Activated CD4-positive, alpha-beta memory T cell treated with anti-CD3 and anti-CD28 coated beads, Interleukin-2, amount 10 ng/mL, durations not matched to agents 7 days and 5 days (primary cell): Measurements from ENCODE around the gene TANGO6. TPM values are rescaled to one million over a fixed set of nuclear protein-coding genes. Genes with fewer than 3 reads are reported as not detected.

Source experiments
- CTCF ChIA-PET: fragments of 350-600 bp; sonication (Branson Sonifier 250); formaldehyde crosslinking; loops from one replicate; lab custom pipeline; 2021; ENCODE audit warnings: antibody characterized with exemption, inconsistent platforms; lab: Charles Lee
- POLR2A ChIA-PET: fragments of 350-600 bp; sonication (Branson Sonifier 250); formaldehyde crosslinking; loops from one replicate; lab custom pipeline; 2021; ENCODE audit warnings: antibody characterized with exemption; lab: Charles Lee
- DNase-seq: peaks from one replicate; pipeline ENCODE4 v3.0.0-alpha.2; 2020
- H3K27ac Mint-ChIP-seq: one replicate; pipeline ENCODE4 v1.8.0; 2021; ENCODE audit warnings: mild to moderate bottlenecking, mixed read lengths
- H3K27me3 Mint-ChIP-seq: one replicate; pipeline ENCODE4 v1.8.0; 2021; ENCODE audit warnings: mixed read lengths
- H3K36me3 Mint-ChIP-seq: one replicate; pipeline ENCODE4 v1.8.0; 2021; ENCODE audit warnings: low read depth, mixed read lengths
- H3K4me1 Mint-ChIP-seq: one replicate; pipeline ENCODE4 v1.8.0; 2021; ENCODE audit warnings: mixed read lengths
- H3K4me3 Mint-ChIP-seq: one replicate; pipeline ENCODE4 v1.8.0; 2021; ENCODE audit warnings: mild to moderate bottlenecking, mixed read lengths
- H3K9me3 Mint-ChIP-seq: one replicate; pipeline ENCODE4 v1.8.0; 2021; ENCODE audit warnings: mixed read lengths
- total RNA-seq, 2 experiments: library from RNA; stranded (reverse); gene quantifications; one replicate each; pipeline ENCODE4 v1.2.3, GENCODE V29; 2021

The TANGO6 gene
- total RNA-seq, 2 experiments from 2014 or later, result 20.7 to 22.3 TPM

GRCh38 chr16:69017036-69017783 lies 173.9 kb downstream of the TANGO6 start:
- ChIA-PET POLR2A (no interaction called here), CTCF (no interaction called here)
- H3K4me1 Mint-ChIP-seq, result peaks cover 4% of the 10 kb centered on the region
- H3K36me3 Mint-ChIP-seq, result peaks cover 5% of the 10 kb centered on the region
- H3K27me3 Mint-ChIP-seq, result no peaks in the 10 kb centered on the region
- no peak for DNase-seq
- H3K9me3 Mint-ChIP-seq, result no peaks in the 10 kb centered on the region
- no peak overlapping the region for H3K4me3 Mint-ChIP-seq
- H3K27ac Mint-ChIP-seq, result no peak overlapping the region

- Mint-ChIP-seq H3K4me3 (no peak overlapping the region), H3K4me1 (peaks cover 4% of the 10 kb centered on the region), H3K27me3 (no peaks in the 10 kb centered on the region), H3K36me3 (peaks cover 5% of the 10 kb centered on the region), H3K27ac (no peak overlapping the region), H3K9me3 (no peaks in the 10 kb centered on the region)
- ChIA-PET CTCF (interaction anchor here (1.0 kb wide), 1 partner anchor 104 kb away, joined by 3 read pairs; no protein-coding TSS in a partner anchor), POLR2A (no interaction called here)
- DNase-seq, result no peak
Measured at GRCh38 chr16:69019811-69020210, 176.5 kb downstream of the TANGO6 start.

GRCh38 chr16:69029121-69029520 lies 185.8 kb downstream of the TANGO6 start:
- CTCF ChIA-PET, result no interaction called here
- Mint-ChIP-seq H3K4me3 (no peak overlapping the region), H3K9me3 (no peaks in the 10 kb centered on the region), H3K36me3 (no peaks in the 10 kb centered on the region), H3K27ac (no peak overlapping the region), H3K4me1 (no peaks in the 10 kb centered on the region), H3K27me3 (no peaks in the 10 kb centered on the region)
- DNase-seq, result no peak
- POLR2A ChIA-PET, result no interaction called here

- no peak overlapping the region for H3K4me3 Mint-ChIP-seq
- no peaks in the 10 kb centered on the region for H3K27me3 Mint-ChIP-seq
- H3K9me3 Mint-ChIP-seq, result no peaks in the 10 kb centered on the region
- POLR2A ChIA-PET, result no interaction called here
- H3K27ac Mint-ChIP-seq, result no peak overlapping the region
- no peaks in the 10 kb centered on the region for H3K36me3 Mint-ChIP-seq
- H3K4me1 Mint-ChIP-seq, result no peaks in the 10 kb centered on the region
- no peak for DNase-seq
- CTCF ChIA-PET, result no interaction called here
Measured at GRCh38 chr16:69031877-69032301, 188.6 kb downstream of the TANGO6 start.

GRCh38 chr16:69033151-69033949 lies 190.0 kb downstream of the TANGO6 start:
- CTCF ChIA-PET, result no interaction called here
- Mint-ChIP-seq H3K27ac (no peak overlapping the region), H3K4me1 (no peaks in the 10 kb centered on the region), H3K36me3 (no peaks in the 10 kb centered on the region), H3K27me3 (no peaks in the 10 kb centered on the region), H3K4me3 (no peak overlapping the region), H3K9me3 (no peaks in the 10 kb centered on the region)
- DNase-seq, result no peak
- POLR2A ChIA-PET, result no interaction called here

GRCh38 chr16:69035375-69035774 lies 192.0 kb downstream of the TANGO6 start:
- CTCF ChIA-PET, result interaction anchor here (0.7 kb wide), 1 partner anchor 76 kb away, joined by 3 read pairs; no protein-coding TSS in a partner anchor
- POLR2A ChIA-PET, result no interaction called here
- DNase-seq, result no peak
- Mint-ChIP-seq H3K4me3 (no peak overlapping the region), H3K9me3 (no peaks in the 10 kb centered on the region), H3K4me1 (no peaks in the 10 kb centered on the region), H3K27me3 (no peaks in the 10 kb centered on the region), H3K27ac (no peak overlapping the region), H3K36me3 (no peaks in the 10 kb centered on the region)

- POLR2A ChIA-PET, result no interaction called here
- peaks cover 2% of the 10 kb centered on the region for H3K36me3 Mint-ChIP-seq
- no peaks in the 10 kb centered on the region for H3K4me1 Mint-ChIP-seq
- CTCF ChIA-PET, result no interaction called here
- H3K4me3 Mint-ChIP-seq, result no peak overlapping the region
- H3K9me3 Mint-ChIP-seq, result no peaks in the 10 kb centered on the region
- H3K27me3 Mint-ChIP-seq, result no peaks in the 10 kb centered on the region
- DNase-seq, result no peak
- H3K27ac Mint-ChIP-seq, result no peak overlapping the region
Measured at GRCh38 chr16:69036399-69037091, 193.2 kb downstream of the TANGO6 start.

GRCh38 chr16:69037373-69038160 lies 194.2 kb downstream of the TANGO6 start:
- peaks cover 12% of the 10 kb centered on the region for H3K36me3 Mint-ChIP-seq
- CTCF ChIA-PET, result no interaction called here
- no peak for DNase-seq
- no peaks in the 10 kb centered on the region for H3K27me3 Mint-ChIP-seq
- no peaks in the 10 kb centered on the region for H3K9me3 Mint-ChIP-seq
- no peak overlapping the region for H3K4me3 Mint-ChIP-seq
- POLR2A ChIA-PET, result no interaction called here
- no peak overlapping the region for H3K27ac Mint-ChIP-seq
- no peaks in the 10 kb centered on the region for H3K4me1 Mint-ChIP-seq

- no peak overlapping the region for H3K4me3 Mint-ChIP-seq
- H3K4me1 Mint-ChIP-seq, result no peaks in the 10 kb centered on the region
- H3K36me3 Mint-ChIP-seq, result peaks cover 12% of the 10 kb centered on the region
- no peak overlapping the region for H3K27ac Mint-ChIP-seq
- H3K9me3 Mint-ChIP-seq, result no peaks in the 10 kb centered on the region
- H3K27me3 Mint-ChIP-seq, result no peaks in the 10 kb centered on the region
- POLR2A ChIA-PET, result no interaction called here
- CTCF ChIA-PET, result no interaction called here
- no peak for DNase-seq
Measured at GRCh38 chr16:69039333-69039941, 196.1 kb downstream of the TANGO6 start.

GRCh38 chr16:69040144-69040909 lies 197.0 kb downstream of the TANGO6 start:
- Mint-ChIP-seq H3K27ac (no peak overlapping the region), H3K4me1 (no peaks in the 10 kb centered on the region), H3K4me3 (no peak overlapping the region), H3K27me3 (no peaks in the 10 kb centered on the region), H3K9me3 (no peaks in the 10 kb centered on the region), H3K36me3 (peaks cover 12% of the 10 kb centered on the region)
- ChIA-PET CTCF (no interaction called here), POLR2A (no interaction called here)
- no peak for DNase-seq

- CTCF ChIA-PET, result interaction anchor here (0.7 to 0.9 kb wide), 2 partner anchors 26 to 104 kb away, joined by 3 read pairs; no protein-coding TSS in a partner anchor
- no peaks in the 10 kb centered on the region for H3K9me3 Mint-ChIP-seq
- no peak for DNase-seq
- no peaks in the 10 kb centered on the region for H3K4me1 Mint-ChIP-seq
- no peaks in the 10 kb centered on the region for H3K36me3 Mint-ChIP-seq
- H3K27ac Mint-ChIP-seq, result no peak overlapping the region
- H3K27me3 Mint-ChIP-seq, result no peaks in the 10 kb centered on the region
- POLR2A ChIA-PET, result no interaction called here
- no peak overlapping the region for H3K4me3 Mint-ChIP-seq
Measured at GRCh38 chr16:69048328-69049120, 205.2 kb downstream of the TANGO6 start.
